GM18873 (cell line): ENCODE results near the gene ARMC2.
"Not testable (repeated sequence)": the region's sequence is repeated elsewhere in the genome, so short reads cannot be mapped to it uniquely, and the experiment has no call there.

Source experiments
- ATAC-seq: cut with Tn5 transposase; IDR thresholded peaks from one replicate; pipeline ENCODE4 v1.9.1; 2021; ENCODE audit warnings: mild to moderate bottlenecking, moderate library complexity, moderate number of reproducible peaks; ENCODE audit not compliant: unreplicated experiment, low FRiP score

ARMC2 gene

GRCh38 chr6:108848116-108848868 is at the start of gene ARMC2:
TSS of gene ARMC2 (plus strand) at chr6:108848422. CDS start at chr6:108854268, 5,846 bp downstream.
- ATAC-seq: peak; percentile 89

- no peak for ATAC-seq
Measured at GRCh38 chr6:108798670-108799353, 49.4 kb upstream of the ARMC2 start.

- ATAC-seq: no peak
Measured at GRCh38 chr6:108799354-108799717, 48.9 kb upstream of the ARMC2 start.

GRCh38 chr6:108799791-108800190 is 48.4 kb upstream of the ARMC2 start:
- no peak for ATAC-seq

GRCh38 chr6:108800427-108800864 is 47.8 kb upstream of the ARMC2 start:
- no peak for ATAC-seq

- ATAC-seq: no peak
Measured at GRCh38 chr6:108801366-108801765, 46.9 kb upstream of the ARMC2 start.

- ATAC-seq: no peak
Measured at GRCh38 chr6:108803982-108804490, 44.2 kb upstream of the ARMC2 start.

GRCh38 chr6:108804956-108805355 is 43.3 kb upstream of the ARMC2 start:
- ATAC-seq: no peak

GRCh38 chr6:108805611-108806167 is 42.5 kb upstream of the ARMC2 start:
- peak; percentile 78 for ATAC-seq

GRCh38 chr6:108806171-108806570 is 42.1 kb upstream of the ARMC2 start:
- no peak for ATAC-seq

GRCh38 chr6:108806665-108807064 is 41.6 kb upstream of the ARMC2 start:
- ATAC-seq: no peak

- no peak for ATAC-seq
Measured at GRCh38 chr6:108807928-108808327, 40.3 kb upstream of the ARMC2 start.

- no peak for ATAC-seq
Measured at GRCh38 chr6:108809211-108809610, 39.0 kb upstream of the ARMC2 start.

- no peak for ATAC-seq
Measured at GRCh38 chr6:108810057-108810643, 38.1 kb upstream of the ARMC2 start.

GRCh38 chr6:108811490-108811889 is 36.7 kb upstream of the ARMC2 start:
- no peak for ATAC-seq

GRCh38 chr6:108813218-108813617 is 35.0 kb upstream of the ARMC2 start:
- not testable (repeated sequence) for ATAC-seq

GRCh38 chr6:108817276-108817675 is 30.9 kb upstream of the ARMC2 start:
- ATAC-seq: not testable (repeated sequence)

- ATAC-seq: no peak
Measured at GRCh38 chr6:108820006-108820405, 28.2 kb upstream of the ARMC2 start.

GRCh38 chr6:108822401-108822800 is 25.8 kb upstream of the ARMC2 start:
- no peak for ATAC-seq

- no peak for ATAC-seq
Measured at GRCh38 chr6:108825326-108825725, 22.9 kb upstream of the ARMC2 start.

- no peak for ATAC-seq
Measured at GRCh38 chr6:108831104-108831503, 17.1 kb upstream of the ARMC2 start.
